Endodermal cell (in vitro differentiated cells): ENCODE measurements around the gene CENPX. TPM values are rescaled to one million over a fixed set of nuclear protein-coding genes. Genes with fewer than 3 reads are reported as not detected.

ENCODE experiments used
- DNase-seq: peaks from one replicate; pipeline ENCODE4 v3.0.0-alpha.2; 2017
- H3K27ac ChIP-seq: 2 replicates; pipeline ENCODE4 v1.5.1; 2013; ENCODE audit warnings: mild to moderate bottlenecking, low read depth, low read length, moderate library complexity
- H3K27me3 ChIP-seq: 2 replicates; pipeline ENCODE4 v1.6.1; 2013; ENCODE audit warnings: mild to moderate bottlenecking, low read length, moderate library complexity; ENCODE audit not compliant: insufficient read depth, control insufficient read depth, poor library complexity, severe bottlenecking
- H3K36me3 ChIP-seq: 2 replicates; pipeline ENCODE4 v1.7.0; 2013; ENCODE audit warnings: mild to moderate bottlenecking, low read length, moderate library complexity; ENCODE audit not compliant: control insufficient read depth, insufficient read depth
- H3K4me1 ChIP-seq: one replicate; pipeline ENCODE4 v1.7.0; 2013; ENCODE audit warnings: low read length; ENCODE audit not compliant: control insufficient read depth, insufficient read depth
- H3K4me3 ChIP-seq: 2 replicates; pipeline ENCODE4 v1.5.1; 2013; ENCODE audit warnings: mild to moderate bottlenecking, low read length, moderate library complexity
- H3K9ac ChIP-seq: 2 replicates; pipeline ENCODE4 v1.6.1; 2013; ENCODE audit warnings: mild to moderate bottlenecking, low read length, moderate library complexity; ENCODE audit not compliant: poor library complexity, severe bottlenecking; ENCODE audit errors: extremely low read depth
- H3K9me3 ChIP-seq: 2 replicates; pipeline ENCODE4 v1.6.1; 2013; ENCODE audit warnings: mild to moderate bottlenecking, low read length, moderate library complexity; ENCODE audit not compliant: control insufficient read depth
- H3K27ac Mint-ChIP-seq: 2 replicates; pipeline ENCODE4 v1.8.0; 2020; ENCODE audit warnings: mixed read lengths
- H3K27me3 Mint-ChIP-seq: 2 replicates; pipeline ENCODE4 v1.8.0; 2021; ENCODE audit warnings: mild to moderate bottlenecking, mixed read lengths; ENCODE audit not compliant: insufficient read depth
- H3K36me3 Mint-ChIP-seq: 2 replicates; pipeline ENCODE4 v1.8.0; 2020; ENCODE audit warnings: low read depth, mixed read lengths
- H3K4me1 Mint-ChIP-seq: 2 replicates; pipeline ENCODE4 v1.8.0; 2020; ENCODE audit warnings: mixed read lengths
- H3K4me3 Mint-ChIP-seq: 2 replicates; pipeline ENCODE4 v1.8.0; 2020; ENCODE audit warnings: mild to moderate bottlenecking, moderate library complexity, mixed read lengths
- H3K9me3 Mint-ChIP-seq: 2 replicates; pipeline ENCODE4 v1.8.0; 2020; ENCODE audit warnings: mild to moderate bottlenecking, mixed read lengths
- CTCF ChIP-seq: fragments of 200-600 bp; sonication (generic); conservative IDR thresholded peaks from 2 replicates; pipeline ENCODE4 v1.5.0; 2021; ENCODE audit warnings: antibody characterized with exemption, mild to moderate bottlenecking
- WGBS, 2 experiments: methylation state at CpG; one replicate each; pipeline versions ENCODE4 v1.1.5 to v1.1.7; 2013; ENCODE audit warnings: missing lambda C conversion rate in 2 of 2, mixed read lengths in 1 of 2; ENCODE audit not compliant: insufficient coverage in 1 of 2, insufficient read length in 1 of 2; 5-methylcytosine and 5-hydroxymethylcytosine counted together
- total RNA-seq, 2 donors: library from RNA; stranded (reverse); fragmentation: NEBNext Ultra II Directional in 1 of 2; extraction: Animal tissue kit (Norgen Biotek cat#: 25700) in 1 of 2; gene quantifications; 2 replicates in 1 of 2; 3 replicates in 1 of 2; pipeline ENCODE4 v1.2.1, GENCODE V29; 2021

CENPX gene
- total RNA-seq, 2 donors from 2014 or later: 80.0 to 85.0 TPM

- WGBS, 2 experiments: 89 to 98% methylated on average over 11 to 24 of the region's 24 CpGs
- Histone ChIP-seq H3K27me3 (no peaks in the 10 kb centered on the region), H3K4me3 (no peak overlapping the region), H3K9ac (no peak overlapping the region), H3K4me1 (no peaks in the 10 kb centered on the region), H3K27ac (no peak overlapping the region), H3K9me3 (no peaks in the 10 kb centered on the region), H3K36me3 (no peaks in the 10 kb centered on the region)
- no peak for TF ChIP-seq CTCF
- no peaks in the 10 kb centered on the region for H3K36me3 Mint-ChIP-seq
- H3K9me3 Mint-ChIP-seq: no peaks in the 10 kb centered on the region
- DNase-seq: no peak
- H3K4me1 Mint-ChIP-seq: no peaks in the 10 kb centered on the region
- no peak overlapping the region for H3K27ac Mint-ChIP-seq
- H3K4me3 Mint-ChIP-seq: no peak overlapping the region
- no peaks in the 10 kb centered on the region for H3K27me3 Mint-ChIP-seq
Observed at GRCh38 chr17:82006468-82007227, 16.0 kb downstream of the CENPX start.

- H3K4me3 Mint-ChIP-seq: no peak overlapping the region
- Histone ChIP-seq H3K9ac (no peak overlapping the region), H3K9me3 (no peaks in the 10 kb centered on the region), H3K4me3 (no peak overlapping the region), H3K27ac (no peak overlapping the region), H3K36me3 (no peaks in the 10 kb centered on the region), H3K4me1 (no peaks in the 10 kb centered on the region), H3K27me3 (no peaks in the 10 kb centered on the region)
- no peak overlapping the region for H3K27ac Mint-ChIP-seq
- WGBS, 2 experiments: 89 to 94% methylated on average over 15 to 30 of the region's 30 CpGs
- TF ChIP-seq CTCF: no peak
- DNase-seq: no peak
- no peaks in the 10 kb centered on the region for H3K4me1 Mint-ChIP-seq
- no peaks in the 10 kb centered on the region for H3K9me3 Mint-ChIP-seq
- H3K36me3 Mint-ChIP-seq: no peaks in the 10 kb centered on the region
- no peaks in the 10 kb centered on the region for H3K27me3 Mint-ChIP-seq
Observed at GRCh38 chr17:82005701-82006348, 16.9 kb downstream of the CENPX start.

- H3K27me3 Mint-ChIP-seq: no peaks in the 10 kb centered on the region
- DNase-seq: no peak
- WGBS, 2 experiments: 94 to 97% methylated on average over 27 to 41 of the region's 41 CpGs
- H3K9me3 Mint-ChIP-seq: no peaks in the 10 kb centered on the region
- H3K4me1 ChIP-seq: no peaks in the 10 kb centered on the region
- H3K4me3 Mint-ChIP-seq: no peak overlapping the region
- H3K36me3 ChIP-seq: no peaks in the 10 kb centered on the region
- no peak overlapping the region for H3K4me3 ChIP-seq
- no peaks in the 10 kb centered on the region for H3K36me3 Mint-ChIP-seq
- no peak overlapping the region for H3K27ac ChIP-seq
- H3K27me3 ChIP-seq: no peaks in the 10 kb centered on the region
- no peaks in the 10 kb centered on the region for H3K4me1 Mint-ChIP-seq
- no peak overlapping the region for H3K9ac ChIP-seq
- H3K27ac Mint-ChIP-seq: no peak overlapping the region
- H3K9me3 ChIP-seq: no peaks in the 10 kb centered on the region
- TF ChIP-seq CTCF: no peak
Observed at GRCh38 chr17:82004517-82005455, 17.9 kb downstream of the CENPX start.
